ENCODE measurements around the gene EHBP1L1. TPM values are rescaled to one million over a fixed set of nuclear protein-coding genes. Genes with fewer than 3 reads are reported as not detected.
A peak's percentile ranks its signal among the peaks of the same experiment; 100 is the strongest.

EHBP1L1 gene
- total RNA-seq, 1 experiment from 2014 or later = 126 TPM

GRCh38 chr11:65538915-65539743 is 36.7 kb upstream of the EHBP1L1 start:
- intact Hi-C loops (cut with micrococcal nuclease) = no loop called here
- H3K27me3 ChIP-seq (ENCODE audit: low read length) = no peaks in the 10 kb centered on the region
- peaks cover 15% of the 10 kb centered on the region; the same call in 1 of the 2 replicates for H3K36me3 ChIP-seq (ENCODE audit: low read depth, low read length)
- peak overlapping the region; percentile 69 for H3K27ac ChIP-seq (ENCODE audit: low read length)
- 0 out of 2 replicates have a peak, but pooled peaks cover 5% of the 10 kb centered on the region for H3K79me2 ChIP-seq (ENCODE audit: low read length)
- H3F3A ChIP-seq (ENCODE audit: low read length, unreplicated experiment) = no peaks in the 10 kb centered on the region
- DNase-seq (no peak), ATAC-seq (no peak)
- H3K9me3 ChIP-seq (ENCODE audit: low read length) = no peaks in the 10 kb centered on the region
- H2AFZ ChIP-seq (ENCODE audit: low read length) = peak overlapping the region; percentile 84
- no peaks in the 10 kb centered on the region for H3K9me2 ChIP-seq (replicated peaks; ENCODE audit: low read length)
- TF ChIP-seq EZH2phosphoT487 (IDR thresholded peaks at IDR 0.05; ENCODE audit: borderline replicate concordance, low read length) (no peak), CTCF (conservative IDR thresholded peaks at IDR 0.05; ENCODE audit: low read depth, low read length) (no peak), EZH2 (IDR thresholded peaks at IDR 0.05; ENCODE audit: low read length, unreplicated experiment) (no peak)
- ChIA-PET POLR2A (ENCODE audit: unreplicated experiment) (no interaction called here), CTCF (interaction anchor here (1.0 kb wide), 1 partner anchor 13 kb away, joined by 5 read pairs; no protein-coding TSS in a partner anchor)
- H3K4me1 ChIP-seq (ENCODE audit: insufficient read depth, low read length) = peaks cover 19% of the 10 kb centered on the region
- no TSS peak for BruUV-seq (replicated peaks)
- H3K4me2 ChIP-seq (ENCODE audit: low read length) = peak overlapping the region; percentile 95
- no peaks in the 10 kb centered on the region for H4K20me1 ChIP-seq (ENCODE audit: low read length)
- H3K4me3 ChIP-seq (ENCODE audit: low read length) = peak overlapping the region; percentile 81
- peak overlapping the region; percentile 75 for H3K9ac ChIP-seq (ENCODE audit: low read length)

GRCh38 chr11:65539744-65540289 is 36.0 kb upstream of the EHBP1L1 start:
- ATAC-seq = peak; percentile 65
- peak; percentile 81 for DNase-seq
- H3K79me2 ChIP-seq (ENCODE audit: low read length) = 0 out of 2 replicates have a peak, but pooled peaks cover 5% of the 10 kb centered on the region
- H4K20me1 ChIP-seq (ENCODE audit: low read length) = no peaks in the 10 kb centered on the region
- H3F3A ChIP-seq (ENCODE audit: low read length, unreplicated experiment) = no peaks in the 10 kb centered on the region
- no TSS peak for BruUV-seq (replicated peaks)
- TF ChIP-seq EZH2phosphoT487 (IDR thresholded peaks at IDR 0.05; ENCODE audit: borderline replicate concordance, low read length) (no peak), EZH2 (IDR thresholded peaks at IDR 0.05; ENCODE audit: low read length, unreplicated experiment) (no peak), CTCF (conservative IDR thresholded peaks at IDR 0.05; ENCODE audit: low read depth, low read length) (no peak; the same call in 1 of the 2 replicates)
- no peaks in the 10 kb centered on the region for H3K9me3 ChIP-seq (ENCODE audit: low read length)
- H3K4me3 ChIP-seq (ENCODE audit: low read length) = peak overlapping the region; percentile 81
- H3K9me2 ChIP-seq (replicated peaks; ENCODE audit: low read length) = no peaks in the 10 kb centered on the region
- H3K4me2 ChIP-seq (ENCODE audit: low read length) = peak overlapping the region; percentile 95
- peaks cover 19% of the 10 kb centered on the region for H3K4me1 ChIP-seq (ENCODE audit: insufficient read depth, low read length)
- H3K27ac ChIP-seq (ENCODE audit: low read length) = peak overlapping the region; percentile 69
- H3K27me3 ChIP-seq (ENCODE audit: low read length) = no peaks in the 10 kb centered on the region
- CTCF ChIA-PET = interaction anchor here (0.7 to 2.7 kb wide), 4 partner anchors 12 to 56 kb away, joined by 5 to 25 read pairs (median 14); partner anchors contain the start of genes FAM89B, KCNK7 and ZNRD2
- intact Hi-C loops (cut with micrococcal nuclease) = loop anchor here (1.0 to 10.0 kb wide), 2 partner anchors 30 to 75 kb away; partner anchors contain the start of genes MAP3K11, PCNX3 and ZNRD2
- H3K36me3 ChIP-seq (ENCODE audit: low read depth, low read length) = peaks cover 15% of the 10 kb centered on the region; the same call in 1 of the 2 replicates
- peak overlapping the region; percentile 84 for H2AFZ ChIP-seq (ENCODE audit: low read length)
- peak overlapping the region; percentile 75 for H3K9ac ChIP-seq (ENCODE audit: low read length)
- POLR2A ChIA-PET (ENCODE audit: unreplicated experiment) = interaction anchor here (1.6 kb wide), 1 partner anchor 31 kb away, joined by 7 read pairs; the partner anchor contains the start of gene ZNRD2
